GM12892 (cell line): ENCODE results near the gene AKAP12.

ENCODE experiments used
- POLR2AphosphoS5 ChIP-seq: IDR thresholded peaks from 2 replicates; pipeline ENCODE4 v1.6.1; 2011; ENCODE audit warnings: low read depth, low read length, control low read depth
- TAF1 ChIP-seq: IDR thresholded peaks from 2 replicates; pipeline ENCODE4 v1.6.1; 2011; ENCODE audit warnings: low read depth, mild to moderate bottlenecking, control low read depth, low read length, borderline replicate concordance

DNA sequence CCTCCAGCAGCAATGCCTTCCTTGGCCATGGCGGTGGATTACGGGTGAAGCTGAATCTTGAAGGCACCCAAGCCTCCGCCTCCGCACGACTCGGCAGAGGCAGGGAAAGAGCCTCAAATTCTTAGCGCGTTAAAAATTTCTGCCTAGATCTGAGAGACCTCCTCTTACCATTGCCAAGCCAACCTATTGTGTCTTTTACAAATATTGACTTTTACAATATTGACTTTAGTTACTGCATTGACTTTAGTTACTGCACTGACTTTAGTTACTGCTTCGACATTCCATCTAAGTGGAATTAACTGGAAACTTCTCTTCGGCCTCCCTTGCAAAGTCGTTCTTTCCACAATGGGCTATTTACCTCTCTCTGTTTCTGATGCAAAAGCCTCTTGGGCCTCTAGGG lies 13.8 kb upstream of the AKAP12 start:
- TF ChIP-seq POLR2AphosphoS5: no peak
- no peak for TF ChIP-seq TAF1
